RPMI8226 (cell line): Measurements from ENCODE around the gene NHLRC1.
"Not testable (repeated sequence)": the region's sequence is repeated elsewhere in the genome, so short reads cannot be mapped to it uniquely, and the experiment has no call there.

Experiments
- DNase-seq: peaks from one replicate; pipeline ENCODE4 v3.0.0-alpha.2; 2015

The NHLRC1 gene

GRCh38 chr6:18122128-18123093 is at the start of gene NHLRC1:
NHLRC1 (minus strand) TSS chr6:18122677; CDS start chr6:18122606, 71 bp downstream.
- DNase-seq, result peak; percentile 91

GRCh38 chr6:18171871-18172270 is 49.4 kb upstream of the NHLRC1 start:
- DNase-seq, result no peak

- DNase-seq, result no peak
Observed at GRCh38 chr6:18168264-18168663, 45.8 kb upstream of the NHLRC1 start.

GRCh38 chr6:18166312-18167036 is 44.0 kb upstream of the NHLRC1 start:
- DNase-seq, result no peak

- no peak for DNase-seq
Observed at GRCh38 chr6:18165751-18166150, 43.3 kb upstream of the NHLRC1 start.

DNA sequence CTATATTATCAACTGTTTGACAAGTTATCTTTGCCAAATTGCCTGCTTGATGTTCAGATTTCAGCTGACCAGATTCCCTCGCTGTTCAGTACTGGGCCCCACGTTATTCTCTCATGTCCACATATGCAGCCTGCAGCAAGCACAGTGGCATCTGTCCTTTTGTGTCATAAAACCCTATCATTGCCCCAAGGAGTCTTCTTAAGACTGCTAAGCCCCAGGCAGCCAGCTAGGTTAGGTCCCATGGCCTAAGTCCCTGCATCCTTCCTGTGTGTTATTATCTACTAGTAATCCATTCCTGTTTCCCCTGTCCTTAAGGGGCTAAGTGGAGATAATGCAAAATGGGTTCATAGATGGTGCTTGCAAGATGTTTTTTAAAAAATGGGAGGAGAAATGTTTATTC is 39.9 kb upstream of the NHLRC1 start:
- no peak for DNase-seq

DNA sequence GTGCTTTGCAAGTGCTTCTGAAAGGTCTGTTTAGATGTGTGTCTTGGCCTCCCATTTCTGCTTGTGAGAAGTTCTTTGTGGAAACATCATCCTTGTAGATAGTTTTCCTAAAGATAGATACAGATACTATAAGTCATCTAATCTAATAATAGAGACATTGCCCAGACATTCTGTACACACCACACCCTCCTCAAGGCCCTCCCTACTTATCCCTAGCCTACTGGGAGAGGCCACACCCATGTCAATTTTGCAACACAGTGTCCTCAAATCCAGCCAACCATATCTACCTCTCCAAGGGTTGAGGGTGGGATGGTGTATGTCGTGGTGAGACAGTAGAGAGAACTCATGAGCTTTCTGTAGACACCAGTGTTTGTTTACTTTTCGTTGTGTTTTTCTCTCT is 39.0 kb upstream of the NHLRC1 start:
- DNase-seq, result no peak

GRCh38 chr6:18160911-18161310 is 38.4 kb upstream of the NHLRC1 start:
- DNase-seq, result no peak

DNA sequence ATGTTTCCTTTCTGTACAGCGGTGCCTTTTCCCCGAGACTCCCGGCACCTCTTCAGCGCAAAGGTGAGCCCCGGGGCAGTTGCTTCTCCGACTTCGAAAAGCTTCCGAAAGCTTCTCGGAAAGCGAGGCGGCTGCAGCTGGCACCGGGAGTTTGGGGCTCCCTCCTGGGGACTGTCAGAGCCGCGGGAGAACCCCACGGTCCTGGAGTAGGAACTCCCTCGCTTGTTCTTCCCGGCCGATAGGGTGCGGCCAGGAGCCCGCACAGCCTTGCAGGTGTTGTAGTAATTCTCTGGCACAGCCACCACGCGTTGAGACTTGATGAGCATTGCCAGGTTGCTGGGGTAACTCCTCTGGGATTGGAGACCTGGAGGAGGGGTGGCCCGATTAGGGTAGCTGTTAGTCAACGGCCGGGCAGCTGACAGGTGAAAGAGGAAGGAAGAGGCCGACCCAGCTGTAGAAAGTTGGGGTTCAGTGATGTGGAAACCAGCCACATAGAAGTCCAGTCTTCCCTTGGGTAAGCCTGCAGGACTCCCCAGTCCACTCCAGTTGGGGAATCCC is 33.5 kb upstream of the NHLRC1 start:
- DNase-seq, result peak; percentile 95

GRCh38 chr6:18155150-18155863 is 32.8 kb upstream of the NHLRC1 start, which contains the start of gene KDM1B:
KDM1B (plus strand) TSS chr6:18155422; CDS start chr6:18159896, 4,474 bp downstream.
- peak; percentile 100 for DNase-seq

- DNase-seq, result peak; percentile 31
Observed at GRCh38 chr6:18154507-18155149, 32.2 kb upstream of the NHLRC1 start, which contains the start of gene TPMT. TPMT (minus strand) TSS chr6:18155077; CDS start chr6:18149127, 5,950 bp downstream.

GRCh38 chr6:18153311-18153703 is 30.8 kb upstream of the NHLRC1 start:
- no peak for DNase-seq

GRCh38 chr6:18151801-18152200 is 29.3 kb upstream of the NHLRC1 start:
- no peak for DNase-seq

DNA sequence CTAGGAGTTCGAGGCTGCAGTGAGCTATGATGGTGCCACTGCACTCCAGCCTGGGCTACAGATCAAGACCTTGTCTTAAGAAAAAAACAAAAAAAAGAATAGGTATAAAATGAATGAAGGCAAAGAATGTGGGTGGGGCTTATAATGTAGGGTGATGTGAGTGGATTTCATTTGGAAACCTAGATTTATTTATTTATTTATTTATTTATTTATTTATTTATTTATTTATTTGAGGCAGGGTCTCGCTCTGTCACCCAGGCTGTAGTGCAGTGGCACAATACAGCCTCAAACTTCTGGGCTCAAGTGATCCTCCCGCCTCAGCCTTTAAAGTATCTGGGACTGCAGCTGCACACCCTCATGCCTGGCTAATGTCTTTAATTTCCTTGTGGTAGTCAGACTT is 28.9 kb upstream of the NHLRC1 start:
- not testable (repeated sequence) for DNase-seq

GRCh38 chr6:18148304-18149025 is 26.0 kb upstream of the NHLRC1 start:
- no peak for DNase-seq

DNA sequence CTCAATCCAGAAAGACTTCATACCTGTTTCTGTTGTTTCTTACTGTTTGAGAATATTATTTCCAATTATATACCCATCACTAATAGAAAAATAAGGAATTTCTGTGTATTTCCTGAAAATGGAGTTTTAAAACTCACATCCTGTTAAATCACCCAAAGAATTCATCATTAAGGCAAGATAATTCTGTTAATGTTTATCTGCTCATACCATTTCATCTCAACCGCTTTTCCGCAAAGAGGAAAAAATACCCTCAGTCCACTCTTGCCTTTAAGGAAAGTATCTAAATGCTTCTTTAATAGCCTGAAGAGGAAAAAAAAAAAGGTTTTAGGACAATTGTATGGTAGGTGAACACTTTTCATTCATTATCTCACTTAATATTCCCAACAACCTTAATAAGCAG is 25.1 kb upstream of the NHLRC1 start:
- DNase-seq, result no peak

DNA sequence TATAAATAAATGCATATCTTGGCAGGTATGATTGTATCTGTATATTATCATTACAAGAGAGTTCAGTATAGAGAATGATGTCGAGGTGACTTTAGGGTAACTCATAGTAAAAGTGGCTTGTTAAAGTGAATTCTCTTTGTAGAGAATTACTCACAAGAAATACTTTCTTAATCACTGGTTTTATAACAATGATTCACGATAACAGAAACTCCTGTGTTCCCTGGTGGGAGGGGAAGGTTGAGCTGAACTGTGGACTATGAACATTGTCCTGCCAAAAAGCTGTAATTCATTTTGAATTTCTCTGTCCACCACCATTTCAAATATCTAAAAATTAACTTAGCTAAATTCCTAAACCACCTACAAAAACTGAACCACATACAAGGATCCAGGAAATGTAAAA is 24.7 kb upstream of the NHLRC1 start:
- no peak for DNase-seq

DNA sequence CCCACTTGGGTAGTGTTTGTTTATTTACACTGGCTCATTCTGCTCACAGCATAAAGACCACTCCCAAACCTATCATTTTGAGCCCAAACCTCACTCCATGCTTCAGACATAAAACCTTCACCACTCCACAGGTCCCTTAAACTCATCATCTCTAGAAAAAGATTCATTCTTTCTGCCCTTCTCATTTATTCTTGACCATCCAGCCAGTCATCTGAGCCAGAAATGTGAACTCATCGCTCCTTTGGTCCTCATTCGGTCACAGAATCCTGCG is 20.0 kb upstream of the NHLRC1 start:
- no peak for DNase-seq

DNA sequence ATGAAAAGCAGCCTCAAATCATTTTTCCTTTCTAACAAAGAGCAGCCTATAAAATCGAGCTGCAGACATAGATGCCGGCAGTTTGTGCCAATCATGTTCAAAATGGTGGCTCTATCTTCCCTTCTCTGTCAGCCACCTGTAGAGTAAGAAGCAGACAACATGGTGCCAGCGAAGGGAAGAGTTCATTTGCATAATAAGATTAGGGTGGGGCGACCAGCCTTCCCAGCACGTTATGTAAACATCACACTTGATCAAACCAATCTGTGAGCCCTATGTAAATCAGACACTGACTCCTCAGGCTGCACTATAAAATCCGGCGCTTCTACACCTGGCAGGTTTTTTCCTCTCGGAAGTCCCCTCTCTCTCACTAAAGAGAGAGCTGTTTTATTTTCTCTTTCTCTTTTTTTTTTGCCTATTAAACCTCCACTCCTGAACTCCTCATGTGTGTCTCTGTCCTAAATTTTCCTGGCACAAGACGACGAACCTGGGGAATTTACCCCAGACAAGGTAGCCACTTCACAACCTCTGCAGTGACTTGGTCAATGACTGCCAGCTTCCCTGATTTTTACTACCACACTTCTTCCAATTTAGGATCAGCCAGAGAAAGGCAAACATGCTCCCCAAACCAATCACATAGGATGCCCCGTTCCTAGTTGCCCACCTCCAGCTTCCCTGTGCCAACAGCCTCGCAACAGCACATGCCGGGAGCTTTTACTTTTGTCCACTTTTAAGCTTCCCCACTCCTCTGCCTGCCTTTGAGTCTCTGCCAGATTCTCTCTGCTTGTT is 19.5 kb upstream of the NHLRC1 start:
- DNase-seq, result no peak

- DNase-seq, result no peak
Observed at GRCh38 chr6:18139935-18140621, 17.6 kb upstream of the NHLRC1 start.
